Measurements from ENCODE around the gene RPLP1. TPM values are rescaled to one million over a fixed set of nuclear protein-coding genes. Genes with fewer than 3 reads are reported as not detected.

The RPLP1 gene
- total and polyA plus RNA-seq, 2 donors (not counting 1 experiment from before 2014, with no cell fraction given) = 82.4 to 621 TPM

DNA sequence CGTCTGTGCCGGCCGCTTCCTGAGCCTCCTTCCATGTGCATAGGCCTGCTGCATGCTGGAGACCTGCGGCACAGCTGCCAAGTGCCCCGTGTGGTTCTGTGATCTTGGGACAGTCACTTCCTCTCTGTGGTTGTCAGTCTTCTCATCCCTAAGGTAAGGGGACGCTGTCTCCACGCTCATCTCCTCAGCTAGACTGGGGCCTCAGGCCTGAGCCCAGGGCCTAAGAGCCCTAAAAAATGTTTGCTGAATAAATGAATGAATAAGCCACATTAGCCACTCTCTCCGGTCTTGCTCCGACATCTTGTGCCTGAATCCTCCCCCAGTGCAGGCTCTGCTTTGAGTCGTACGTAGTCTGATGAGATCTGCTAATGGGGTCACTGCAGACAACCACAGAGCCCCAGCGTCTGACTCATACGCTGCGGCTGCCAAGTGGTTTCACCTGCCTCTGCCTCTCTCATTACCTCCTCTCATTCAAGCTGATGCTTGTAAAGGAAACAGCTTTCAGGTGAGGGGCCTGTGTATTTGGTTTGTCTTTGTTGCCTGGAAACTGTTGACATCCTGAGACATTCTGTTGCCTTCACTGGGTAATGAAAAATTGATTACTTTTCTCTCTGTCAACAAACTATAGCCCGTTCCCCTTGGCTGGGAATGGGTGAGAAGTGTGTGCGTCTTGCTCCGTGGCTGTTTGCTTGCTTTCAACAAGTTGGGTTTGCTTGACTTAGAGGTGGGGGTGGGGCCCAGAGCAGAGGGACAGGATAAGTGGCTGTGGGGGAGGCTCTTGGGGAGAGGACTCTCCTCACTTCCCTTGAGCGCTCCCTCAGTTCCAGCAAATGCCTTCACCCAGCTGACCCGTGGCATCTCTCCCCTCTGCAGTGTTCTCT lies 15.9 kb downstream of the RPLP1 start:
- no peak overlapping the region for H3K4me3 ChIP-seq (replicated peaks in 1 of 4; ENCODE audit: control extremely low read depth in 1 of 4, insufficient read depth in 1 of 4, low read depth in 3 of 4, low read length in 4 of 4)
- H3K36me3 ChIP-seq (ENCODE audit: control insufficient read depth, insufficient read depth, low read length) = no peaks in the 10 kb centered on the region
- H2AFZ ChIP-seq (ENCODE audit: low read length) = no peak overlapping the region
- H3K9ac ChIP-seq (ENCODE audit: insufficient read depth, low read length) = no peak overlapping the region
- no peak for TF ChIP-seq EZH2 (IDR thresholded peaks at IDR 0.05; ENCODE audit: low read length, missing control alignments)
- TF ChIP-seq, protein P1, sequence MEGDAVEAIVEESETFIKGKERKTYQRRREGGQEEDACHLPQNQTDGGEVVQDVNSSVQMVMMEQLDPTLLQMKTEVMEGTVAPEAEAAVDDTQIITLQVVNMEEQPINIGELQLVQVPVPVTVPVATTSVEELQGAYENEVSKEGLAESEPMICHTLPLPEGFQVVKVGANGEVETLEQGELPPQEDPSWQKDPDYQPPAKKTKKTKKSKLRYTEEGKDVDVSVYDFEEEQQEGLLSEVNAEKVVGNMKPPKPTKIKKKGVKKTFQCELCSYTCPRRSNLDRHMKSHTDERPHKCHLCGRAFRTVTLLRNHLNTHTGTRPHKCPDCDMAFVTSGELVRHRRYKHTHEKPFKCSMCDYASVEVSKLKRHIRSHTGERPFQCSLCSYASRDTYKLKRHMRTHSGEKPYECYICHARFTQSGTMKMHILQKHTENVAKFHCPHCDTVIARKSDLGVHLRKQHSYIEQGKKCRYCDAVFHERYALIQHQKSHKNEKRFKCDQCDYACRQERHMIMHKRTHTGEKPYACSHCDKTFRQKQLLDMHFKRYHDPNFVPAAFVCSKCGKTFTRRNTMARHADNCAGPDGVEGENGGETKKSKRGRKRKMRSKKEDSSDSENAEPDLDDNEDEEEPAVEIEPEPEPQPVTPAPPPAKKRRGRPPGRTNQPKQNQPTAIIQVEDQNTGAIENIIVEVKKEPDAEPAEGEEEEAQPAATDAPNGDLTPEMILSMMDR (conservative IDR thresholded peaks at IDR 0.05 in 1 of 2, IDR thresholded peaks at IDR 0.05 in 1 of 2; ENCODE audit: low read depth in 1 of 2, low read length in 2 of 2) = no peak
- H3K9me3 ChIP-seq (ENCODE audit: control insufficient read depth, insufficient read depth, low read depth, low read length) = no peaks in the 10 kb centered on the region
- peak in 1 of 2 donors; percentile 92 for DNase-seq (ENCODE audit: low read depth in 2 of 2)
- no peaks in the 10 kb centered on the region for H4K20me1 ChIP-seq (ENCODE audit: control insufficient read depth, extremely low read depth, insufficient read depth, low read length)
- no peak overlapping the region for H3K27ac ChIP-seq (ENCODE audit: insufficient read depth, low read length)
- H3K27me3 ChIP-seq (ENCODE audit: control insufficient read depth, insufficient read depth, low read length) = peaks cover 2% of the 10 kb centered on the region
- H3K79me2 ChIP-seq (ENCODE audit: control insufficient read depth, insufficient read depth, low read length) = no peaks in the 10 kb centered on the region
- H3K4me2 ChIP-seq (ENCODE audit: extremely low read depth, insufficient read depth, low read length) = peak overlapping the region; percentile 20
- H3K4me1 ChIP-seq (ENCODE audit: control insufficient read depth, extremely low read depth, insufficient read depth, low read length) = no peaks in the 10 kb centered on the region

DNA sequence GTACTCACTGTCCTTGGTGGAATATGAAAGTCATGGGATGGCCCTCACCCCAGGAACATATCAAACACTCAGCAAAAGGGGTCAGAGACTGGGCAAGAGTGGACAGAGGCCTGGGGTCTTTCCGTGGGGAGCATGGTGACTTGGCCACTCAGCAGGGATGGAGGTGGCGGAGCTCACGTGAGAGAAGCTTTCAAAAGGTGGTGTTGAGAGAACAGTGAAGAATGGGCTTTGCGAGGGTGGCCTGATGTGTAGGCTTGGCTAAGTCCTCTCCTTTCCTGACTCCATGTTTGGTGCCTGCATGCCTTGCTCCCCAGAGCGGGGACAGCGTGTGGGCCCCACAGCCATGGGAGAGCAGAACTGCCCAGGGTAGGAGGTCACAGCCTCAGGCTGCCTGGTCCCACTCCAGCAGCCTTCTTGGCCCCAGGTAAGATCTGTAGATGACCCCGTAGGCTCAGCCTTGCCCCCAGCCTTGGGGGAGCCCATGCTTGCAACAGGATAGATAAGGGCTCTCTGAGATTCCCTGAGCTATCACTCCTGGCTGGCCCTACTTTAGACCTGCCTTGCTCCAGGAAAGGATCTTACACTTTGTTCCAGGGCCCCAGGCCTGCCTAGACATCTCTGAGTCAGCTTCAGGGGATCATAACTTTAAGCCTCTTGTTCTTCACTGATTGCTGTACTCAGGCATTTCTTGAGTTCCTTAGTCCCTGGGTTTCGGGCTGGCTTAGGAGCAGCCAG lies 17.0 kb downstream of the RPLP1 start:
- TF ChIP-seq, protein P1 (conservative IDR thresholded peaks at IDR 0.05 in 1 of 2, IDR thresholded peaks at IDR 0.05 in 1 of 2; ENCODE audit: low read depth in 1 of 2, low read length in 2 of 2) = no peak
- no peak for TF ChIP-seq EZH2 (IDR thresholded peaks at IDR 0.05; ENCODE audit: low read length, missing control alignments)
- H3K79me2 ChIP-seq (ENCODE audit: control insufficient read depth, insufficient read depth, low read length) = no peaks in the 10 kb centered on the region
- no peak overlapping the region for H3K27ac ChIP-seq (ENCODE audit: insufficient read depth, low read length)
- no peak overlapping the region for H2AFZ ChIP-seq (ENCODE audit: low read length)
- H3K4me3 ChIP-seq (replicated peaks in 1 of 4; ENCODE audit: control extremely low read depth in 1 of 4, insufficient read depth in 1 of 4, low read depth in 3 of 4, low read length in 4 of 4) = no peak overlapping the region
- no peaks in the 10 kb centered on the region for H3K36me3 ChIP-seq (ENCODE audit: control insufficient read depth, insufficient read depth, low read length)
- H3K4me2 ChIP-seq (ENCODE audit: extremely low read depth, insufficient read depth, low read length) = no peak overlapping the region
- H3K27me3 ChIP-seq (ENCODE audit: control insufficient read depth, insufficient read depth, low read length) = peaks cover 2% of the 10 kb centered on the region
- H3K4me1 ChIP-seq (ENCODE audit: control insufficient read depth, extremely low read depth, insufficient read depth, low read length) = no peaks in the 10 kb centered on the region
- H3K9me3 ChIP-seq (ENCODE audit: control insufficient read depth, insufficient read depth, low read depth, low read length) = no peaks in the 10 kb centered on the region
- H3K9ac ChIP-seq (ENCODE audit: insufficient read depth, low read length) = no peak overlapping the region
- H4K20me1 ChIP-seq (ENCODE audit: control insufficient read depth, extremely low read depth, insufficient read depth, low read length) = no peaks in the 10 kb centered on the region
- DNase-seq (ENCODE audit: low read depth in 2 of 2) = peak in 1 of 2 donors; percentile 65

DNA sequence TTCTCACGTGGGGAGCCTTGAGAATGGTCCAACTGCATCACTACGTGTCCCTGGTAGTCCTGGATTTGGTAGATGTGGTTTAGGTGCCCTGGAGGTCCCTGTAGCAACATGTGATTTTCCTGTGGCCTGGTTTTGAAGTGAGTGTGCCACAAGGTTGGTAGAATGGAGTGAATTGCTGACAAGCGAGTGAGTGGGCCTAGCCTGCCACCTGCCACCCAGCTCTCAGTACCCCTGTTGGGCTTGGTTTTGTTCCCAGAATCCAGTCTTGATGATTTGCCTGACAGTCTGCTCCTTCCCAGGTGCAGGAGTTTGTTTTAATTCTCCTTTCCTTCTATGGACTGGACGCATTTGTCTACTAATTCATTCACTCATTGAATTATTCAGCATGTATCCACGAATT lies 19.4 kb downstream of the RPLP1 start:
- Histone ChIP-seq H4K20me1 (ENCODE audit: control insufficient read depth, extremely low read depth, insufficient read depth, low read length) (no peaks in the 10 kb centered on the region), H3K27ac (ENCODE audit: insufficient read depth, low read length) (no peak overlapping the region), H3K79me2 (ENCODE audit: control insufficient read depth, insufficient read depth, low read length) (no peaks in the 10 kb centered on the region), H3K9ac (ENCODE audit: insufficient read depth, low read length) (no peak overlapping the region), H3K4me3 (replicated peaks in 1 of 4; ENCODE audit: control extremely low read depth in 1 of 4, insufficient read depth in 1 of 4, low read depth in 3 of 4, low read length in 4 of 4) (no peak overlapping the region), H3K9me3 (ENCODE audit: control insufficient read depth, insufficient read depth, low read depth, low read length) (no peaks in the 10 kb centered on the region), H2AFZ (ENCODE audit: low read length) (no peak overlapping the region), H3K36me3 (ENCODE audit: control insufficient read depth, insufficient read depth, low read length) (no peaks in the 10 kb centered on the region), H3K4me1 (ENCODE audit: control insufficient read depth, extremely low read depth, insufficient read depth, low read length) (no peaks in the 10 kb centered on the region), H3K27me3 (ENCODE audit: control insufficient read depth, insufficient read depth, low read length) (peaks cover 2% of the 10 kb centered on the region), H3K4me2 (ENCODE audit: extremely low read depth, insufficient read depth, low read length) (no peak overlapping the region)
- TF ChIP-seq, protein P1 (conservative IDR thresholded peaks at IDR 0.05 in 1 of 2, IDR thresholded peaks at IDR 0.05 in 1 of 2; ENCODE audit: low read depth in 1 of 2, low read length in 2 of 2) = no peak
- TF ChIP-seq EZH2 (IDR thresholded peaks at IDR 0.05; ENCODE audit: low read length, missing control alignments) = no peak
- no peak for DNase-seq (ENCODE audit: low read depth in 2 of 2)
